H54 (cell line): ENCODE results near the gene THSD4.
A peak's percentile ranks its signal among the peaks of the same experiment; 100 is the strongest.

ENCODE experiments used
- DNase-seq: peaks from one replicate; pipeline ENCODE4 v3.0.0; 2011; ENCODE audit warnings: low spot score, mixed read lengths; ENCODE audit not compliant: insufficient read length
- FAIRE-seq: peaks from 3 replicates; lab custom pipeline; 2011; peaks lifted over from hg19 to GRCh38; lab: Jason Lieb, UNC
- POLR2A ChIP-seq: IDR thresholded peaks from 2 replicates; pipeline ENCODE4 v1.6.1; 2011; ENCODE audit warnings: low read depth, mild to moderate bottlenecking, low read length

The THSD4 gene

GRCh38 chr15:71114887-71115566 is at the start of gene THSD4:
TSS of gene THSD4 (plus strand) at chr15:71115471.
- DNase-seq = peak; percentile 73
- TF ChIP-seq POLR2A = peak; percentile 43; the same call in 1 of the 2 replicates
- no peak for FAIRE-seq

GRCh38 chr15:71066983-71067382 is 48.3 kb upstream of the THSD4 start:
- FAIRE-seq = no peak
- no peak for DNase-seq
- TF ChIP-seq POLR2A = no peak

GRCh38 chr15:71069693-71070092 is 45.6 kb upstream of the THSD4 start:
- DNase-seq = no peak
- FAIRE-seq = no peak
- no peak for TF ChIP-seq POLR2A

GRCh38 chr15:71071529-71071928 is 43.7 kb upstream of the THSD4 start:
- no peak for TF ChIP-seq POLR2A
- DNase-seq = no peak
- FAIRE-seq = no peak

- FAIRE-seq = no peak
- DNase-seq = no peak
Observed at GRCh38 chr15:71072423-71072822, 42.8 kb upstream of the THSD4 start.

GRCh38 chr15:71078506-71079207 is 36.6 kb upstream of the THSD4 start:
- FAIRE-seq (no peak), DNase-seq (no peak)
- TF ChIP-seq POLR2A = no peak

More at GRCh38 chr15:71072423-71072822, 42.8 kb upstream of the THSD4 start:
- TF ChIP-seq POLR2A = no peak

- no peak for TF ChIP-seq POLR2A
- DNase-seq (no peak), FAIRE-seq (no peak)
Observed at GRCh38 chr15:71079208-71080044, 35.8 kb upstream of the THSD4 start.

- FAIRE-seq (no peak), DNase-seq (no peak)
- no peak for TF ChIP-seq POLR2A
Observed at GRCh38 chr15:71080166-71080565, 35.1 kb upstream of the THSD4 start.

GRCh38 chr15:71080705-71081104 is 34.6 kb upstream of the THSD4 start:
- FAIRE-seq = no peak
- no peak for DNase-seq
- no peak for TF ChIP-seq POLR2A

GRCh38 chr15:71082803-71083202 is 32.5 kb upstream of the THSD4 start:
- FAIRE-seq (no peak), DNase-seq (no peak)
- no peak for TF ChIP-seq POLR2A

GRCh38 chr15:71083349-71083748 is 31.9 kb upstream of the THSD4 start:
- TF ChIP-seq POLR2A = no peak
- no peak for DNase-seq
- FAIRE-seq = no peak

- FAIRE-seq (no peak), DNase-seq (no peak)
- TF ChIP-seq POLR2A = no peak
Observed at GRCh38 chr15:71084264-71084663, 31.0 kb upstream of the THSD4 start.

GRCh38 chr15:71085809-71086208 is 29.5 kb upstream of the THSD4 start:
- no peak for TF ChIP-seq POLR2A
- no peak for FAIRE-seq
- DNase-seq = no peak

- FAIRE-seq = no peak
- no peak for TF ChIP-seq POLR2A
- no peak for DNase-seq
Observed at GRCh38 chr15:71088155-71088554, 27.1 kb upstream of the THSD4 start.
